Endothelial cell of hepatic sinusoid (primary cell): ENCODE measurements around the gene TTC9B.

Experiments used
- in situ Hi-C: cut with HindIII; loops from 2 replicates; pipeline ENCODE4 v1.10.0; 2017; ENCODE audit warnings: low sequenced_read_pairs

TTC9B gene

GRCh38 chr19:40249201-40249600 is 31.0 kb upstream of the TTC9B start:
- in situ Hi-C loops = no loop called here

- in situ Hi-C loops = no loop called here
These were observed 29.6 kb upstream of the TTC9B start for GRCh38 chr19:40247735-40248262.

GRCh38 chr19:40247178-40247577 is 29.0 kb upstream of the TTC9B start:
- in situ Hi-C loops = no loop called here

- in situ Hi-C loops = no loop called here
These were observed 28.3 kb upstream of the TTC9B start for GRCh38 chr19:40246292-40247073.

- in situ Hi-C loops = no loop called here
These were observed 27.4 kb upstream of the TTC9B start for GRCh38 chr19:40245506-40246128.

- in situ Hi-C loops = no loop called here
These were observed 26.6 kb upstream of the TTC9B start for GRCh38 chr19:40244579-40245317.

GRCh38 chr19:40243181-40243580 is 25.0 kb upstream of the TTC9B start:
- in situ Hi-C loops = no loop called here

- in situ Hi-C loops = no loop called here
These were observed 24.3 kb upstream of the TTC9B start for GRCh38 chr19:40242480-40242879.

GRCh38 chr19:40241809-40242384 is 23.7 kb upstream of the TTC9B start:
- in situ Hi-C loops = no loop called here

GRCh38 chr19:40241125-40241808 is 23.1 kb upstream of the TTC9B start:
- in situ Hi-C loops = no loop called here

- in situ Hi-C loops = no loop called here
These were observed 22.1 kb upstream of the TTC9B start for GRCh38 chr19:40240332-40240731.

GRCh38 chr19:40239415-40240226 is 21.4 kb upstream of the TTC9B start:
- in situ Hi-C loops = no loop called here

GRCh38 chr19:40238775-40239174 is 20.6 kb upstream of the TTC9B start:
- in situ Hi-C loops = no loop called here

GRCh38 chr19:40237791-40238190 is 19.6 kb upstream of the TTC9B start:
- in situ Hi-C loops = no loop called here

GRCh38 chr19:40236366-40236765 is 18.2 kb upstream of the TTC9B start:
- in situ Hi-C loops = no loop called here

GRCh38 chr19:40236026-40236355 is 17.8 kb upstream of the TTC9B start:
- in situ Hi-C loops = no loop called here

GRCh38 chr19:40235238-40236025 is 17.2 kb upstream of the TTC9B start:
- in situ Hi-C loops = no loop called here

GRCh38 chr19:40234429-40235237 is 16.4 kb upstream of the TTC9B start:
- in situ Hi-C loops = no loop called here
